Thyroid gland (tissue), 4 donors: Measurements from ENCODE around the gene TCOF1. TPM values are rescaled to one million over a fixed set of nuclear protein-coding genes. Genes with fewer than 3 reads are reported as not detected.
A peak's percentile ranks its signal among the peaks of the same experiment; 100 is the strongest.

Experiments
- DNase-seq, 2 donors: peaks; one replicate each; pipeline ENCODE4 v3.0.0-alpha.2; 2019
- H3K27ac ChIP-seq, 3 donors: fragments of 200-600 bp; sonication (generic); 1 replicate in 2 of 3; 2 replicates in 1 of 3; pipeline ENCODE4 v1.5.1; 2016 to 2019; ENCODE audit warnings: mild to moderate bottlenecking in 1 of 3, moderate library complexity in 1 of 3
- H3K27me3 ChIP-seq: fragments of 200-600 bp; sonication (generic); one replicate; pipeline ENCODE4 v1.5.1; 2019
- H3K36me3 ChIP-seq, 2 donors: fragments of 200-600 bp; sonication (generic); one replicate each; pipeline ENCODE4 v1.5.1; 2016 to 2019
- H3K4me1 ChIP-seq, 2 donors: fragments of 200-600 bp; sonication (generic); one replicate each; pipeline ENCODE4 v1.5.1; 2017 to 2019
- H3K4me3 ChIP-seq, 3 donors: fragments of 200-600 bp; sonication (generic); replicated peaks in 1 of 3; 1 replicate in 2 of 3; 2 replicates in 1 of 3; pipeline ENCODE4 v1.5.1; 2016; ENCODE audit warnings: mild to moderate bottlenecking in 1 of 3
- H3K9me3 ChIP-seq: fragments of 200-600 bp; sonication (generic); one replicate; pipeline ENCODE4 v1.5.1; 2017
- CTCF ChIP-seq, 6 experiments: fragments of 200-600 bp in 3 of 6; fragments of 450-650 bp in 3 of 6; sonication (generic) in 3 of 6; IDR thresholded peaks; one replicate each; pipeline ENCODE4 v1.5.1; 2016 to 2019; ENCODE audit warnings: antibody characterized with exemption in 6 of 6, mild to moderate bottlenecking in 2 of 6, inconsistent platforms in 1 of 6, moderate library complexity in 1 of 6
- POLR2A ChIP-seq, 2 donors: fragments of 450-650 bp; IDR thresholded peaks; one replicate each; pipeline ENCODE4 v1.6.1; 2017; ENCODE audit warnings: antibody characterized with exemption in 2 of 2, mild to moderate bottlenecking in 2 of 2, moderate library complexity in 1 of 2
- WGBS, 2 donors: methylation state at CpG; one replicate each; pipeline ENCODE4 v1.1.5; 2017; 5-methylcytosine and 5-hydroxymethylcytosine counted together
- intact Hi-C: fragments of 100-400 bp; cut with DNase I; formaldehyde crosslinking; loops from one replicate; pipeline ENCODE4 v1.15.1; 2023
- total RNA-seq, 4 donors: library from RNA; depleted of rRNA; stranded (reverse); fragments of >200 nt; gene quantifications; one replicate each; pipeline ENCODE4 v1.2.3, GENCODE V29; 2016

The TCOF1 gene
- total RNA-seq, 4 donors from 2014 or later = 20.7 to 28.0 (median 25.3) TPM

- DNase-seq = no peak
- no peak for TF ChIP-seq CTCF (IDR thresholded peaks at IDR 0.05)
- TF ChIP-seq POLR2A (IDR thresholded peaks at IDR 0.05) = no peak
- H3K36me3 ChIP-seq = no peaks in the 10 kb centered on the region
- no peak overlapping the region for H3K27ac ChIP-seq
- no peaks in the 10 kb centered on the region for H3K27me3 ChIP-seq
- WGBS, 2 donors = 60 to 73% methylated on average over 6 of the region's 6 CpGs
- H3K4me1 ChIP-seq = no peaks in the 10 kb centered on the region
- no peaks in the 10 kb centered on the region for H3K9me3 ChIP-seq
- H3K4me3 ChIP-seq = no peak overlapping the region
- intact Hi-C loops = no loop called here
Observed at GRCh38 chr5:150434464-150434863, 77.0 kb downstream of the TCOF1 start.

GRCh38 chr5:150436141-150436680, 78.7 kb downstream of the TCOF1 start:
- DNase-seq = peak; percentile 90 to 91
- H3K27ac ChIP-seq = no peak overlapping the region
- intact Hi-C loops = no loop called here
- no peaks in the 10 kb centered on the region for H3K9me3 ChIP-seq
- no peaks in the 10 kb centered on the region for H3K27me3 ChIP-seq
- WGBS, 2 donors = 23% methylated on average over 13 of the region's 13 CpGs
- no peaks in the 10 kb centered on the region for H3K36me3 ChIP-seq
- H3K4me1 ChIP-seq = no peaks in the 10 kb centered on the region
- H3K4me3 ChIP-seq = no peak overlapping the region
- TF ChIP-seq CTCF (IDR thresholded peaks at IDR 0.05) = peak; percentile 53 to 85 (median 74)
- TF ChIP-seq POLR2A (IDR thresholded peaks at IDR 0.05) = no peak

GRCh38 chr5:150438873-150439546, 81.5 kb downstream of the TCOF1 start:
- Histone ChIP-seq H3K27me3 (no peaks in the 10 kb centered on the region), H3K4me3 (no peak overlapping the region), H3K4me1 (no peaks in the 10 kb centered on the region), H3K36me3 (peaks cover 7 to 10% of the 10 kb centered on the region in 2 donors), H3K27ac (no peak overlapping the region), H3K9me3 (no peaks in the 10 kb centered on the region)
- TF ChIP-seq POLR2A (IDR thresholded peaks at IDR 0.05) = no peak
- TF ChIP-seq CTCF (IDR thresholded peaks at IDR 0.05) = peak in 4 of 6 experiments; percentile 26 to 69 (median 37)
- intact Hi-C loops = no loop called here
- DNase-seq = peak; percentile 21 to 22
- 43 to 50% methylated on average over 4 of the region's 4 CpGs for WGBS, 2 donors

- intact Hi-C loops = no loop called here
- no peaks in the 10 kb centered on the region for H3K4me1 ChIP-seq
- no peak overlapping the region for H3K4me3 ChIP-seq
- WGBS, 2 donors = 90 to 91% methylated on average over 12 of the region's 12 CpGs
- H3K27ac ChIP-seq = no peak overlapping the region
- no peak for DNase-seq
- TF ChIP-seq POLR2A (IDR thresholded peaks at IDR 0.05) = no peak
- no peak for TF ChIP-seq CTCF (IDR thresholded peaks at IDR 0.05)
- H3K36me3 ChIP-seq = peaks cover 27 to 31% of the 10 kb centered on the region in 2 donors
- H3K27me3 ChIP-seq = no peaks in the 10 kb centered on the region
- no peaks in the 10 kb centered on the region for H3K9me3 ChIP-seq
Observed at GRCh38 chr5:150440948-150441812, 83.7 kb downstream of the TCOF1 start.
